ENCODE results near the gene GIGYF2. TPM values are rescaled to one million over a fixed set of nuclear protein-coding genes. Genes with fewer than 3 reads are reported as not detected.

GIGYF2 gene
- total RNA-seq, 1 donor from 2014 or later, result 71.8 TPM

- intact Hi-C loops (cut with micrococcal nuclease), result loop anchor here (5.0 kb wide), 1 partner anchor 185 kb away; the partner anchor contains the start of gene INPP5D
Observed at GRCh38 chr2:232876978-232877441, 179.9 kb downstream of the GIGYF2 start.

DNA sequence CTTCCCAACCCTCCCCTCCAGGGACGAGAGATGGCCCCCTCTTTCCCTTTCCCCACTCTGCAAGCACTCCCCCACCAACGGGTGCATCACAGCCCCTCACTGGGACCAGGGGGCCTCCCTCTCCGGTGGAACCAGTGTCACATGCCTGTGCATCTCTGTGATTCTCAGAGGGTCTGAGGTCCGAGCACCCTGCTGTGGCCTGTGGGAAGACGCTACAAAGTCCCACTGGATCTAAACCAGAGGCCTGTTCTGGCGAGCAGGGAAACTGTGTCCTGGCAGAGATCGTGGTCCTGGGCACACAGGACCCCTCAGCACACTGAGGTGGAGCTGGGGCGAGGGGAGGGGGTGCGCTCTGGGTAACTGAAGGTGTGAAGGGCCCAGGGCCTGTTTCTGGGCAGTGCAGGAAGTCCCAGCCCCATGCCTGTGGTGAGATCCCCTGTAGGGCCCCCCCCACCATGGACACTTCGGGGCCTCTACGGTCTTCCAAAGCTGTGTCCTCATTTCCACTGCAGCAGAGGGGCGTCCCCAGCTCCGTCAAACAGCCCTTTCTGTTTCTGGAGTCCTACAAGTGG lies 180.9 kb downstream of the GIGYF2 start:
- intact Hi-C loops (cut with micrococcal nuclease), result loop anchor here (5.0 kb wide), 1 partner anchor 184 kb away; the partner anchor contains the start of gene INPP5D

- intact Hi-C loops (cut with micrococcal nuclease), result loop anchor here (5.0 kb wide), 1 partner anchor 183 kb away; the partner anchor contains the start of gene INPP5D
Observed at GRCh38 chr2:232878855-232879617, 181.9 kb downstream of the GIGYF2 start.

DNA sequence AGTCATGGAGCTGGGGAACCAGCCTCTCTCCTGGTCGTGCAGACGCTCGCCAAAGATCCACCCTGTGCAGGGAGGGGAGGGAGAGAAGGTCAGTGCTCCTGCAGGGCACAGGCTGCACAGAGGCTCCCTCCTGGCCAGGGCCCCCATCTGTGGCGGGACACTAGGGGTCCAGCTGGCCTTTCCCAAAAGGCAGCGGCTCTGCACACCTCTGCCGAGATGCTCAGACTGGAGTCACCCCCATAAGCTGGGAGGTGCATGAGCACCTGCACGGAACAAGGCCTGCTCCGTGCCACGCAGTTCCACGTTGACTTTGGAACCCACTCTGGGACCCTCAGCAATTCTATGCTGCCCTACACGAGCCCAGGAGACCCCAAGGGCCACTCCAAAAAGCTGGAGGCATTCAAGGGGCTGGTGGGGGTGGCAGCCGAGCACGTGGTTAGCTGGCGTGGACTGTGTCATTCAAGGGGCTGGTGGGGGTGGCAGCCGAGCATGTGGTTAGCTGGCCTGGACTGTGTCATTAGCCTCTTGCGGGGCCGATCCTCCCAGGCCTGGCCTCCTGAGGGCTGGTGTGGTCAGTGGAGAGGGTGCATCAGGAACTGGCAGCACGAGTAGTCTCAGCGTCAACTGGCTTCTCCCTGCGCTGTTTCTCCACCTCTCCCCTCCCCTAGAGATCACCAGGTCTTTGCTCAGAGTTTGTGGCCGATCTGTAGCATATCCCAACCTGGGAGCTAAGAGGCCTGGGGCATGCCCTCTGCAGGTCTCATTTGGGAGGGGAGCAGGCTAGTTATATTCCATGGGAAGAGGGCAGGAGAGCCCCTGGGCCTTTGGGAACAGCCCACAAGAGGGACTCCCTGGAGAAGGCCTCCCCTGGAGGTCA lies 182.7 kb downstream of the GIGYF2 start:
- intact Hi-C loops (cut with micrococcal nuclease), result loop anchor here (5.0 kb wide), 1 partner anchor 182 kb away; the partner anchor contains the start of gene INPP5D

DNA sequence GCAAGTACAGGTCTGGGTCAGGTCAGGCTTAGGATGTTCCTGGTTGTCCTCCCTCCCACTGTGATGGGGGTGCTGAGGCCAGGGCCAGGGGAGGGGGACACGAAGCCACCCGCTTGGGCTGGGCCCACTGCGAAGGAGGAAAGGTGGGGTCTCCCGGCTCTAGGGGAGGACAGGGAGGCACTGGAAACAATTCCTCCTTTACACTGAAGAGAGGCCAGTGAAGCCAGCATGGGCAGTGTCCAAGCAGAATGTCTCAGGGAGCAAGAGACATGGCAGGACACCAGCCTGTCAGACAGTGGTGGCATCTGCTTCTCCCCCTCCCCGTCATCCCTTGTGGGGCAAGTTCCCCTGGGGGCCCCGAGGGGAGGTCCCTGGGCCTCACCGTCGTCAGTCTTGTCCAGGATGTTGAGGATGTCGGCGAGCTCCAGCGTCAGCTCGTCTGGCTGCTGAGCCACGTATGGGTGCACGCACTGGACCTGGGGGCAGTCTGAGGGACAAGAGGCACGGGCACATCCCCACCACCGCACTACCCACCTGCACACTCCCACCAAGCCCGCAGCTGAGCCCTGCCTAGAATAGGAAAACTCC lies 183.7 kb downstream of the GIGYF2 start:
- intact Hi-C loops (cut with micrococcal nuclease), result no loop called here

- intact Hi-C loops (cut with micrococcal nuclease), result no loop called here
Observed at GRCh38 chr2:232882085-232882484, 185.0 kb downstream of the GIGYF2 start.

- intact Hi-C loops (cut with micrococcal nuclease), result no loop called here
Observed at GRCh38 chr2:232882505-232883115, 185.5 kb downstream of the GIGYF2 start.

DNA sequence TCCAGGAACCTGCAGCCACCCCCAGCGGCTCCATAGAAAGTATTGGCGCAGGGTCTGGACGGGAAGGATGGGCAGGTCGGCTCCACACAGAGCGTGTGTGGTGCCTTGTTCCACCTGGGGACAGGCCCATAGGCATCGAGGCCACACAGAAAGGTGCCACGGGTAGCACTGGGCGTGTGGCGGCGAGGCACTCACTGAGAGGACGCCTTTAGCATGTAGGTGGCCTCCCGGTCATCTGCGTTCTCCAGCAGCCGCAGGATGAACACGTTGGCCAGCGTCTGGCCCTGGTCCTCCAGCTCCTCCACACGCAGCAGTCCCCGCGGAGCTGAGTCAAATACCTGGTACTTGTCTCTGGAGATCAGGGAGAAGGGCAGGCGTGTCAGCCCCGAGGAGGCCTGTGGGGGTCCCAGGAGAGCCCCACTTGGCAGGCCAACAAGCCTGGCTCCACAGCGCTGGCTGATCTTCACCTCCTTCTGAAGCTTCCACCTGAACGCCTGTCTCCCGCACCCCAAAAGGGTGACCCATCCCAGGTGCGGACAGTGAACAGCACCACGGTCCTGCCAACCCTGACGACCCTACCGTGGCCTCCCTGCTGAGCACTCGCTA lies 186.1 kb downstream of the GIGYF2 start:
- intact Hi-C loops (cut with micrococcal nuclease), result no loop called here

DNA sequence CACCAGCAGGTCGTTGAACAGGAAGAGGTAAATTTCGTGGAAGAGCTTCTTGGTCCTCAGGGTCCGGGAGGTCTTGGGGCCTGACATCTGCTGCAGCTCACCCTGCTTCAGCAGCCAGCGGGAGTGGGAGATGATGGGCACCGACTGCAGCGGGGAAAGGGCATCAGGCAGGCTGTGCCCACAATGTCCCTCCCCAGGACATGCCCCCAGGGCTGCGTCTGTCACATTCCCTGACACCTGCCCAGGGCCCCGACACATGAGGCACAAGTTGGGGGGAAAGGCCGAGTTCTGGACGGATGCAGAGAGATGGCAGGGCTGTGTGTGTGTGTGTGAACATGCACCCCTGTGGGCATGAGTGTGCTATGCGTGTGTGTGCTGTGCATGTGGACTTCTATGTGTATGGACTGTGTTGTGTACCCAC lies 186.9 kb downstream of the GIGYF2 start:
- intact Hi-C loops (cut with micrococcal nuclease), result no loop called here

DNA sequence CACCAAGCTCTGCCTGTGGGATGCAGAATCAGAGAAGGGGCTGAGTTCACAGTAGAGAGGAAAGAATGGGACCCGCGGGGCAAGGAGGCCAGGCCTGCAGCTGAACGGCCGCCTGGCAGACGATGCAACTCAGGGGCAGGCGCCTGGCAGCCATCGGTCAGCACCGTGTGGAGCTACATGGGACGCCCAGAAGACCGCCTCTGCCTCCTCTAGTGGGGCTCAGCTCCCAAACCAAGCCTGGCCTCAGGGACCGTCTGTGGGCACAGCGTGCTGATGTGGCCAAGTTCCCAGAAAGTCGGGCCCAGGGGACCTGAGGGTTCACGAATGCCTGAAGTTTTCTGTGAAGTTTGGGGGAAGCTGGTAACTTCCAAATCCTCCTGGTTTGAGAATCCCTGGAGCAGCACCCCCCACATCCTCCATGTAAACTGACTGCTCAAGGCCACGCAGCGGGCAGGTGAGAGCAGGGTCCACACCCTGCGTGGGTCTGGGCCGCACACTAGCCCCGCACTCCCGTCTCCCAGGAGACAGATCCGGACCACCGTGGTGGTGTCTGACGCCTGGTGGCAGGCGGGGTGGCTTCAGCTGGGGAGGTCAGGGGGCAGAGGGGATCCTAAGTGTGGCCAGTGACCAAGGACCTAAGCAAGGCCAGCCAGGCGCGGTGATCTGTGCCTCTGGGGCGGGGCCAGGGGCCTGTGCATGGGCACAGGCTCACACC lies 187.6 kb downstream of the GIGYF2 start:
- intact Hi-C loops (cut with micrococcal nuclease), result no loop called here

- intact Hi-C loops (cut with micrococcal nuclease), result no loop called here
Observed at GRCh38 chr2:232885264-232885961, 188.3 kb downstream of the GIGYF2 start.

DNA sequence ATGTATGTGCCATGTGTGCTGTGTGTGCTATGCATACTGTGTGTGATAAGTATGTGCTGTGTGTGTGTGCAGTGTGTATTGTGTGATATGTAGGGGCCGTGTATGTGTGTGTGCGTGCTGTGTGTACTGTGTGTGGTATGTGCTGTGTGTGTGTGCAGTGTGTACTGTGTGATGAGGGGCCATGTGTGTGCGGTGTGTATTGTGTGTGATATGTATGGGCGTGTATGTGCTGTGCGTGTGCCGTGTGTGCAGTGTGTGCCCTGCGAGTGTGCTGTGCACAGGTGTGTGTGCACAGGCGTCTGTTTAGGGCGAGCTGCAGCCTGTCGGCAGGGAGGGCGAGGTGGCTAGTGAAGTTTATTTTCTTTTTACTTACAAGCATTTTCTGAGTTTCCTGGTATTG lies 189.0 kb downstream of the GIGYF2 start:
- intact Hi-C loops (cut with micrococcal nuclease), result no loop called here

DNA sequence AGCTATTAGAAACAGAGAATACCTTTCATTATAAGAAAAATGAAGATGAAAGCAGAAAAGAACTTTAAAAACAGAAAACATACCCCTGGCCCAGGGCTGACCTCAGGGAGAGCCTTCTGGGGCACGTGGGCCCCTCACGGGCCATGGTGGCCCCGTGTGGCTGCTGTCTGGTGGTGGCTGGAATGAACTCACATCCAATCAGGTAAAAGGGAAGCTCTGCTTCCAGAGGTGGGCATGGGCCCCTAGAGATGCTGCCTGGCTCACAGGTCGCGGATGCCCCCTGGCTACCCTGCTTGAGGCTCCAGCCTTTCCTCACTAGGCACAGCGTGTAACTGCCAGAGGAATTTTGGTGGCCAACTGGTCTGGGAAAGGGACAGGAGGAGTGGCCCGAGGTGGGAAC lies 189.5 kb downstream of the GIGYF2 start:
- intact Hi-C loops (cut with micrococcal nuclease), result no loop called here

GRCh38 chr2:232887171-232887850 lies 190.2 kb downstream of the GIGYF2 start:
- intact Hi-C loops (cut with micrococcal nuclease), result no loop called here

GRCh38 chr2:232888099-232888836 lies 191.1 kb downstream of the GIGYF2 start:
- intact Hi-C loops (cut with micrococcal nuclease), result no loop called here

- intact Hi-C loops (cut with micrococcal nuclease), result no loop called here
Observed at GRCh38 chr2:232888839-232889529, 191.9 kb downstream of the GIGYF2 start.

DNA sequence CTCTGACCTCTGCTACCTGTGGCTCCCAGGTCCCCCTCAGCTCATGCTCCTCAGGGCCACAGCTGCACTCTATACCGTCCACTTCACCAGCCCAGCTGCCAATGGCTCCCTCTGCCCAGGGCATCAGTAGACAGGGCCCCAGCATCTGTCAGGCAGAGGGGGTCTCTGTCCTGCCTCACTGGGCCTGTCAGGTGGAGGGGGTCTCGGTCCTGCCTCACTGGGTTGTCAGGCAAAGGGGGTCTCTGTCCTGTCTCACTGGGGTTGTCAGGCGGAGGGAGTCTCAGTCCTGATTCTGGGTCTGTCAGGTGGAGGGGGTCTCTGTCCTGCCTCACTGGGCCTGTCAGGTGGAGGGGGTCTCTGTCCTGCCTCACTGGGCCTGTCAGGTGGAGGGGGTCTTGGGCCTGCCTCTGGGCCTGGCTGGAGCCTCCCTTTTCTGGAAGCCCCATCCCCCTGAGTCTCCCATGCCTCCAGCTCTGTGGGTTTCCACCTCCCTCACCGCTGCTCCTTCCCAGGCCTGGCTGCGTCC lies 192.8 kb downstream of the GIGYF2 start:
- intact Hi-C loops (cut with micrococcal nuclease), result no loop called here
